Omental fat pad (tissue), 4 donors: Measurements from ENCODE around the gene PBOV1. TPM values are rescaled to one million over a fixed set of nuclear protein-coding genes. Genes with fewer than 3 reads are reported as not detected.

ENCODE experiments used
- ATAC-seq: fragments of 150-250 bp; one replicate; pipeline ENCODE4 v1.9.1; 2016; ENCODE audit warnings: mild to moderate bottlenecking, moderate library complexity; ENCODE audit not compliant: low FRiP score
- DNase-seq: peaks from one replicate; pipeline ENCODE4 v3.0.0-alpha.2; 2019; ENCODE audit warnings: low spot score
- total RNA-seq, 4 donors: library from RNA; depleted of rRNA; stranded (reverse); fragments of >200 nt; gene quantifications; one replicate each; pipeline ENCODE4 v1.1.0, GENCODE V29; 2016
- TF ChIP-seq, protein P1 (sequence below), 3 donors: fragments of 450-650 bp; IDR thresholded peaks; one replicate each; pipeline ENCODE4 v1.5.1; 2016 to 2017; ENCODE audit warnings: antibody characterized with exemption in 3 of 3, mild to moderate bottlenecking in 3 of 3, moderate library complexity in 2 of 3

PBOV1 gene
- total RNA-seq, 4 donors from 2014 or later: not detected

- ATAC-seq (no peak), DNase-seq (no peak)
- TF ChIP-seq, protein P1, sequence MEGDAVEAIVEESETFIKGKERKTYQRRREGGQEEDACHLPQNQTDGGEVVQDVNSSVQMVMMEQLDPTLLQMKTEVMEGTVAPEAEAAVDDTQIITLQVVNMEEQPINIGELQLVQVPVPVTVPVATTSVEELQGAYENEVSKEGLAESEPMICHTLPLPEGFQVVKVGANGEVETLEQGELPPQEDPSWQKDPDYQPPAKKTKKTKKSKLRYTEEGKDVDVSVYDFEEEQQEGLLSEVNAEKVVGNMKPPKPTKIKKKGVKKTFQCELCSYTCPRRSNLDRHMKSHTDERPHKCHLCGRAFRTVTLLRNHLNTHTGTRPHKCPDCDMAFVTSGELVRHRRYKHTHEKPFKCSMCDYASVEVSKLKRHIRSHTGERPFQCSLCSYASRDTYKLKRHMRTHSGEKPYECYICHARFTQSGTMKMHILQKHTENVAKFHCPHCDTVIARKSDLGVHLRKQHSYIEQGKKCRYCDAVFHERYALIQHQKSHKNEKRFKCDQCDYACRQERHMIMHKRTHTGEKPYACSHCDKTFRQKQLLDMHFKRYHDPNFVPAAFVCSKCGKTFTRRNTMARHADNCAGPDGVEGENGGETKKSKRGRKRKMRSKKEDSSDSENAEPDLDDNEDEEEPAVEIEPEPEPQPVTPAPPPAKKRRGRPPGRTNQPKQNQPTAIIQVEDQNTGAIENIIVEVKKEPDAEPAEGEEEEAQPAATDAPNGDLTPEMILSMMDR (IDR thresholded peaks at IDR 0.05): no peak
These were observed 11.4 kb downstream of the PBOV1 start for GRCh38 chr6:138206862-138207261.

DNA sequence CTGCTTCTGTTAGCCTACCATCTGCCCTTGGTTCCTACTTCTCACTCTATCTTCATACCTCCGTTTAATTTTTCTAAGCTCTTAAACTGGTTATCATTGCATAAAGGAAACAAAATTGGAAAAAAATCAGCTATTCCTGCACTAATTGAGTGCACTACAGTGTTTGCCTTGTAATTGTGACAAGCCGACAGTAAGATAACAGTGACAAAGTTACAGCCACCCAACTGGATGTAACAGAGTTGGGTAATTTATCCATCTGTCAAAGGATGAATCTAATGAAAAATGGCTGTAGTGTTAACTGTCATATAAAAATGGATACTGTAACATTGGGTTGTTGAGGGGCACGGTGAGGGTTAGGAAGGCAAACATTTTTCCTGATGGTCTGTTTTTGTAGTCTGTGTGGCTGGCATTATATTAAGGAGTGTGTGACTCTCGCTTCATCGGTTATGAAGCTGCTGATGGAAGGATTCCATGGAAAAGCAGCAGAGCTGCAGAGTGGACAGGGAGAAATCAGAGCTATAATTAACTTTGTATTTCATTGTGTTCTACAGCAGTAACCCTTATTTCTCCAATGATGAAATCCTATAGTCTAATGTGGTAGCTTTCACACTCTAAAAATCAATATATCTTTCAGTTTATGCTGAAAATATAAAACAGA lies 12.7 kb downstream of the PBOV1 start:
- no peak for ATAC-seq
- TF ChIP-seq, protein P1 (IDR thresholded peaks at IDR 0.05): no peak

DNA sequence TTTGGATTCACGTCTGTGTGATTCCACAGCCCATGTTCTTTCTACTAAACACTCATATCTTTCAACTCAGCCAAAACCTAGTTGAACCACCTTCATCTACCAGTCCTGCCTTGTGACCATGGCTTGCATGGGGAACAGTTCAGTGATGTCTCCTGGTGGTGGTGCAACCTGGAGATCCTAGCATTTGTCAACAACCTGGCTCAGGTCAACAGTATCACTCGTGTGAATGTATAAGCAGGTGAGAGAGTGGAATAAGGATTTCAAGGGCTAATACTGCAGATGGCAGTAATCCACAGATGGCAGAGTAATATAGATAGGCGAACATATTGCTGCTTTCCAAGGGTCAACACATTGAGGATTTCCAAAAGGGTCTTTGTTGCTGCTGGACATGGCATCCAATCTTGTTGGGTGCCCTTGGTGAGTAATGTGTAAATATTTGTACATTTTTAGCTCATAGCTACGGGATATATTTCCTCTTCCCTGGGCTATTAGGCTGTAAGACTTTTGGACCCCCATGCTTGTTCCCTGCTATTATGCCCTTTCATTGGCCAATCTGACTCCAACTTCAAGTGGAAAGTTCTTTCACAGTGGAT lies 13.4 kb downstream of the PBOV1 start:
- no peak for ATAC-seq
- DNase-seq: no peak
- TF ChIP-seq, protein P1 (IDR thresholded peaks at IDR 0.05): no peak

More for the DNA sequence above, 12.7 kb downstream of the PBOV1 start:
- no peak for DNase-seq

DNA sequence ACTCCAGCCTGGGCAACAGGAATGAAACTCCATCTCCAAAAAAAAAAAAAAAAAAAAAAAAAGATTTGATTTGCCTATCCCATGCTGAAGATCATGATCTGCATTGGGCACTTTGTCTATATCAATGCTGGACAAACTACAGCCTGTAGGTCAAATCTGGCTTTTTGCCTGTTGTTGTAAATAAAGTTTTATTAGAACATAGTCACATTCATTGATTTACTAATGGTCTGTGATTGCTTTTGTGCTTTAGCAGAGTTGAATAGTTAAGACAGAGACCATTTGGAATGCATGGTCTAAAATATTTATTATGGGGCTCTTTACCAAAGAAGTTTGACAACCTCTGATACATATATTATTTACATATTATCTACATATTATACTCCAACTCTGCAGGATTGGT lies 14.0 kb downstream of the PBOV1 start:
- DNase-seq (no peak), ATAC-seq (no peak)
- TF ChIP-seq, protein P1 (IDR thresholded peaks at IDR 0.05): no peak

GRCh38 chr6:138203315-138203714 lies 15.0 kb downstream of the PBOV1 start:
- DNase-seq (no peak), ATAC-seq (no peak)
- TF ChIP-seq, protein P1 (IDR thresholded peaks at IDR 0.05): no peak

GRCh38 chr6:138201836-138202235 lies 16.5 kb downstream of the PBOV1 start:
- no peak for DNase-seq
- TF ChIP-seq, protein P1 (IDR thresholded peaks at IDR 0.05): no peak
- no peak for ATAC-seq
